Measurements from ENCODE around the gene BEST1.

DNA sequence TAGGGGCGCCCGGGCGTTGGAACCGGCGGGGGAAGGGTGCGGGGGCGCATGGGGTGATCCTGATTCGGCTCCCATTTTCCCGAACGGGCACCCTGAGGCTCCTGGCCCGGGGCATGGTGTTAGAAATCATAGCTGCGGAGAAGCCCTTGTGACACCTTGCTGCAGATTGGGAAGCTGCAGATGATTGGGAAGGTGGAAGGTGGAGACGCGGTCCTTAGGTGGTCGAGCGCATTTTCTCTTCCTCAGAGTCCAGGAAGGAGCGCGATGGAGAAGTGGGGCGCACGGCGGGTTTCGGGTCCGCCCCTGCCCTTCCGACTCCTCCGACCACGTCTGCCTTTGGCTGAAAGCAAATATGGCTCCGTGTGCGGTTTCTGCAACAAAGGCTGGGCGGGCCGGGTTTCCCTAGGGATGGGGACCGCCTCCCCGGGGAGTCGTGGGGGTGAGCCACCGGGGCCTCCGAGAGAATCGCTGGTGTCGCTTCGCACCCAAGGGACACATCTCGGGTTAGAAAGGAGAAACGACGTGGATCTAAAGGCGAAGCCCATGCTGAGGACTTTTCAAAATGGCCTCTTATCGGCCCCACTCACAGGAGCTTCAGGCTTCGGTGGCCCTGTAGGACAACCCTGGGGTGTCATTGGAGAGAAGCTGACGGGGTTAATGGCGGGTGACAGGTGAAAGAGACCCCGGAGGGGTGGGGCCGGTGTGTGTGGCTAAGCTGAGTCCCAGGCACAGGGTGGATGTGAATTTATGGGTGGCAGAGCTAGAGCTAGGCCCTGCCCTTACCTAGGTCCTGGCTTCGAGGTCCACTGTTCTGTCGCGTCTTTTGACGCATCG lies 18.0 kb downstream of the BEST1 start:
- TF ChIP-seq POLR2AphosphoS5 (IDR thresholded peaks at IDR 0.05; ENCODE audit: borderline replicate concordance, low read depth, low read length) (no peak), EZH2 (IDR thresholded peaks at IDR 0.05) (no peak), FOXP2 (optimal IDR thresholded peaks at IDR 0.05; ENCODE audit: control extremely low read depth, extremely low read length, insufficient read depth) (no peak)
